ENCODE data around the gene EDRF1. TPM values are rescaled to one million over a fixed set of nuclear protein-coding genes. Genes with fewer than 3 reads are reported as not detected.

The EDRF1 gene
- total and polyA plus RNA-seq, 2 of the 4 experiments (the other 2 are of a cell fraction): 17.0 to 24.9 TPM

- dilution Hi-C loops (cut with HindIII; ENCODE audit: low sequenced_read_pairs, unreplicated experiment) (no loop called here), in situ Hi-C loops (cut with MboI; ENCODE audit: low sequenced_read_pairs) (no loop called here), intact Hi-C loops (cut with micrococcal nuclease) (no loop called here)
- Histone ChIP-seq H4K8ac (ENCODE audit: low read depth in 2 of 2, low read length in 2 of 2) (no peak overlapping the region), H3K9ac (ENCODE audit: low read depth, low read length) (no peak overlapping the region), H2AFZ (replicated peaks; ENCODE audit: low read length, poor library complexity) (no peak overlapping the region), H2AK5ac (ENCODE audit: low read depth, low read length) (no peak overlapping the region), H2BK15ac (ENCODE audit: low read depth, low read length) (no peak overlapping the region), H4K20me1 (ENCODE audit: insufficient read depth, low read length) (no peaks in the 10 kb centered on the region), H4K91ac (ENCODE audit: insufficient read depth, low read depth, low read length) (no peak overlapping the region), H3K23ac (ENCODE audit: low read depth, low read length) (no peak overlapping the region), H3K9me3 (ENCODE audit: control insufficient read depth, insufficient read depth, low read length) (no peaks in the 10 kb centered on the region), H3K18ac (ENCODE audit: low read depth, low read length) (no peak overlapping the region), H2BK120ac (ENCODE audit: low read depth, low read length) (no peak overlapping the region), H3K56ac (ENCODE audit: extremely low read depth, insufficient read depth, low read length) (no peak overlapping the region), H3K79me1 (ENCODE audit: low read depth in 1 of 2, low read length in 2 of 2) (no peaks in the 10 kb centered on the region), H3K36me3 (ENCODE audit: control insufficient read depth, insufficient read depth, low read length) (peaks cover 3% of the 10 kb centered on the region), H2BK5ac (ENCODE audit: low read depth, low read length, poor library complexity, severe bottlenecking) (no peak overlapping the region), H3K4me1 (ENCODE audit: control insufficient read depth, insufficient read depth, low read length) (no peaks in the 10 kb centered on the region), H3K4me2 (ENCODE audit: low read depth, low read length) (no peak overlapping the region), H3K4ac (ENCODE audit: low read depth, low read length) (no peak overlapping the region), H3K14ac (replicated peaks; ENCODE audit: low read depth, low read length) (no peak overlapping the region), H3K27me3 (ENCODE audit: control insufficient read depth, insufficient read depth, low read length) (peaks cover 3% of the 10 kb centered on the region; the same call in 1 of the 2 replicates), H4K5ac (ENCODE audit: low read depth, low read length) (no peak overlapping the region), H2AK9ac (replicated peaks; ENCODE audit: low read depth, low read length, poor library complexity) (no peak overlapping the region), H2BK20ac (ENCODE audit: low read depth, low read length) (no peak overlapping the region), H3K9me1 (ENCODE audit: insufficient read depth, low read length) (no peaks in the 10 kb centered on the region), H3K27ac (ENCODE audit: insufficient read depth, low read length) (no peak overlapping the region), H3K4me3 (ENCODE audit: insufficient read depth, low read depth, low read length) (no peak overlapping the region)
- WGBS, 2 experiments (ENCODE audit: extremely low coverage in 2 of 2, insufficient read length in 1 of 2): 75% methylated on average over 2 of the region's 28 CpGs; no CpG with 5 or more reads in 1 of the 2 experiments
- TF ChIP-seq RAD21 (IDR thresholded peaks at IDR 0.05; ENCODE audit: low read length) (no peak), CEBPB (IDR thresholded peaks at IDR 0.05; ENCODE audit: low read depth, low read length) (no peak), ELK1 (IDR thresholded peaks at IDR 0.05; ENCODE audit: borderline replicate concordance, low read depth, low read length) (no peak), NFE2L2 (IDR thresholded peaks at IDR 0.05; ENCODE audit: low read depth, low read length) (no peak), SMC3 (IDR thresholded peaks at IDR 0.05; ENCODE audit: low read depth, low read length) (no peak), USF2 (IDR thresholded peaks at IDR 0.05; ENCODE audit: low read depth, low read length) (no peak), RFX5 (IDR thresholded peaks at IDR 0.05; ENCODE audit: low read depth, low read length) (no peak), CTCF (conservative IDR thresholded peaks at IDR 0.05; ENCODE audit: low read depth, low read length) (no peak), MXI1 (IDR thresholded peaks at IDR 0.05; ENCODE audit: borderline replicate concordance, low read depth, low read length) (no peak), POLR2A (IDR thresholded peaks at IDR 0.05; ENCODE audit: low read depth, low read length) (no peak), BHLHE40 (IDR thresholded peaks at IDR 0.05; ENCODE audit: low read depth, low read length) (no peak)
- no peak for ATAC-seq (ENCODE audit: low read depth)
- POLR2A ChIA-PET (ENCODE audit: unreplicated experiment): no interaction called here
- DNase-seq: no peak
- CTCF ChIA-PET: no interaction called here
- BruUV-seq (replicated peaks): no TSS peak
These were observed 52.8 kb downstream of the EDRF1 start for GRCh38 chr10:125772112-125772863.

All from IMR-90 (cell line).